Lower leg skin (tissue), 4 donors: ENCODE measurements around the gene SULT1E1. TPM values are rescaled to one million over a fixed set of nuclear protein-coding genes. Genes with fewer than 3 reads are reported as not detected.

Experiments
- DNase-seq, 2 donors: peaks; one replicate each; pipeline ENCODE4 v3.0.0-alpha.2; 2019; ENCODE audit warnings: low spot score in 2 of 2
- H3K4me3 ChIP-seq: fragments of 200-600 bp; sonication (generic); 2 replicates; pipeline ENCODE4 v1.5.1; 2017; ENCODE audit warnings: mild to moderate bottlenecking, low read depth; ENCODE audit not compliant: poor library complexity, severe bottlenecking
- POLR2A ChIP-seq, 2 donors: fragments of 450-650 bp; IDR thresholded peaks; one replicate each; pipeline ENCODE4 v1.6.1; 2016 to 2017; ENCODE audit warnings: antibody characterized with exemption in 2 of 2, mild to moderate bottlenecking in 1 of 2, moderate library complexity in 1 of 2
- WGBS, 2 donors: methylation state at CpG; one replicate each; pipeline ENCODE4 v1.1.5; 2018; 5-methylcytosine and 5-hydroxymethylcytosine counted together
- intact Hi-C: fragments of 100-400 bp; cut with DNase I; formaldehyde crosslinking; loops from one replicate; pipeline ENCODE4 v1.15.0; 2023; ENCODE audit warnings: low total_unique reads
- total RNA-seq, 4 donors: library from RNA; depleted of rRNA; stranded (reverse); fragments of >200 nt; gene quantifications; one replicate each; pipeline ENCODE4 v1.1.0, GENCODE V29; 2016
- TF ChIP-seq, protein P1 (sequence below), 3 donors: fragments of 450-650 bp; IDR thresholded peaks; one replicate each; pipeline ENCODE4 v1.5.1; 2016; ENCODE audit warnings: antibody characterized with exemption in 3 of 3, mild to moderate bottlenecking in 3 of 3, moderate library complexity in 2 of 3

SULT1E1 gene
- total RNA-seq, 4 donors from 2014 or later: 15.7 to 45.2 (median 34.3) TPM

DNA sequence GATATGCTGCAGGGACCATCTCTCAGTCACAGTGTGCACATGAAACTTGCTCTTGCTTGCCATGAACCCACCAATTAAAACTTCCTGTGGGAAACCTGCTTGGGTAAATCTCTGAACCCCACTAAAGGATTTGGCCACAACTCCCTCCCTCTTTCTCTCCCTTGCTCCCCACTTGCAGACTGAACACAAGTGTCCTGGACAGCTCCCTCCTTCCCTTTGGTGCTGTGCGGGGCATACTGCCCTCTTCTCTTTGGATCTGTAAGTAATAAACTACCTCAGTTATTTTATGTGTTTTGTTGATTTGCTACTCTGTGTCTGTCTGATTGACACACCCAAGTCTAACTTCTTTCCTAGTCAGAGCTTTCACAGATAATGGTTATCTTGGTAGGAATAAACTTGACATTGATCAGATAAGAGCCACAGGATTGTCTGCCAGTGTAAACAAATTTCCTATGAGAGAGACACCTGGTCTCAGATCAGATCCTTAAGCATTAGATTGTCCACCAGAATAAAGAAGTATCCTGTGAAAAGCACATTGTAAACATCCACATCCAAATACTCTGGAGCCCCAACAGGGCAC, 41.8 kb downstream of the SULT1E1 start:
- no peak for DNase-seq
- 84 to 97% methylated on average over 1 of the region's 1 CpG for WGBS, 2 donors
- intact Hi-C loops: no loop called here
- H3K4me3 ChIP-seq: no peak overlapping the region
- TF ChIP-seq POLR2A (IDR thresholded peaks at IDR 0.05): no peak
- TF ChIP-seq, protein P1, sequence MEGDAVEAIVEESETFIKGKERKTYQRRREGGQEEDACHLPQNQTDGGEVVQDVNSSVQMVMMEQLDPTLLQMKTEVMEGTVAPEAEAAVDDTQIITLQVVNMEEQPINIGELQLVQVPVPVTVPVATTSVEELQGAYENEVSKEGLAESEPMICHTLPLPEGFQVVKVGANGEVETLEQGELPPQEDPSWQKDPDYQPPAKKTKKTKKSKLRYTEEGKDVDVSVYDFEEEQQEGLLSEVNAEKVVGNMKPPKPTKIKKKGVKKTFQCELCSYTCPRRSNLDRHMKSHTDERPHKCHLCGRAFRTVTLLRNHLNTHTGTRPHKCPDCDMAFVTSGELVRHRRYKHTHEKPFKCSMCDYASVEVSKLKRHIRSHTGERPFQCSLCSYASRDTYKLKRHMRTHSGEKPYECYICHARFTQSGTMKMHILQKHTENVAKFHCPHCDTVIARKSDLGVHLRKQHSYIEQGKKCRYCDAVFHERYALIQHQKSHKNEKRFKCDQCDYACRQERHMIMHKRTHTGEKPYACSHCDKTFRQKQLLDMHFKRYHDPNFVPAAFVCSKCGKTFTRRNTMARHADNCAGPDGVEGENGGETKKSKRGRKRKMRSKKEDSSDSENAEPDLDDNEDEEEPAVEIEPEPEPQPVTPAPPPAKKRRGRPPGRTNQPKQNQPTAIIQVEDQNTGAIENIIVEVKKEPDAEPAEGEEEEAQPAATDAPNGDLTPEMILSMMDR (IDR thresholded peaks at IDR 0.05): no peak

DNA sequence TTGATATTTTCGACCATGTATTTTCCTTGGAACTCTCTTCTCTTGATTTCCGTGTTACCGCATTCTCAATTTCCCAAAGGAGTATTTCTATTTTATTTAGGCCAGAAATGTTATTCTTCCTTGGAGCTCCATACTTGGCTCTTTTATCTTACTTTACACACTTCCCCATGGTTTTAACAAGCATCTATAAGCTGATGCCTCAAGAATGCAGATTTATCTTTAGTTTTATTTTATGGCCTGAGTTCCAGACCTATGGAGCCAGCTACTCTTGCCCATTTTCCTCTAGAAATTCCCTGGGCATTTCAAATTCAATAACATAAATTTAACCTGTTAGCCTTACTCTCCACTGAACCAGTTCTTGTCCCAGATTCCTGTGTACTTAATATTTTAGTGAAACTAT, 43.7 kb downstream of the SULT1E1 start:
- intact Hi-C loops: no loop called here
- TF ChIP-seq, protein P1 (IDR thresholded peaks at IDR 0.05): no peak
- TF ChIP-seq POLR2A (IDR thresholded peaks at IDR 0.05): no peak
- 70 to 87% methylated on average over 3 of the region's 3 CpGs for WGBS, 2 donors
- DNase-seq: no peak
- H3K4me3 ChIP-seq: no peak overlapping the region

DNA sequence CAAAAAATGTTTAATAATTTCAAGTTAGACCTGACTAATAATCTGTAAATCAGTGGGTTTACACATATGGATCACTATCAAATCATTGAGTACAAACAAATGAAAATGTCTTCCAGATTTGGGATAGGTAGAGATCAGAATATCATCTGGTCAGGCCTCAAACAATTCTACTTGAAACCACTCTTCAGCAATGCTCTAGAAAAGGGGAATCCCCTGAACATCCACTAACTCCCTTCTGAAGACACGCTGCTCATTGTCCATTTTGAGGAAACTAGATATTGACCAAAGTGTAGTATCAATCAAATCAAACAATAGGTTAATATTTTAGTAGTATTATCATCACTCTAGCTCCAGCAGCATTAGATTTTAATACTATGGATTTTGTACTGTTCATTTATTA, 46.3 kb downstream of the SULT1E1 start:
- no peak for TF ChIP-seq POLR2A (IDR thresholded peaks at IDR 0.05)
- TF ChIP-seq, protein P1 (IDR thresholded peaks at IDR 0.05): no peak
- DNase-seq: no peak
- intact Hi-C loops: no loop called here
- H3K4me3 ChIP-seq: no peak overlapping the region
- WGBS, 2 donors: 82 to 89% methylated on average over 1 of the region's 1 CpG

DNA sequence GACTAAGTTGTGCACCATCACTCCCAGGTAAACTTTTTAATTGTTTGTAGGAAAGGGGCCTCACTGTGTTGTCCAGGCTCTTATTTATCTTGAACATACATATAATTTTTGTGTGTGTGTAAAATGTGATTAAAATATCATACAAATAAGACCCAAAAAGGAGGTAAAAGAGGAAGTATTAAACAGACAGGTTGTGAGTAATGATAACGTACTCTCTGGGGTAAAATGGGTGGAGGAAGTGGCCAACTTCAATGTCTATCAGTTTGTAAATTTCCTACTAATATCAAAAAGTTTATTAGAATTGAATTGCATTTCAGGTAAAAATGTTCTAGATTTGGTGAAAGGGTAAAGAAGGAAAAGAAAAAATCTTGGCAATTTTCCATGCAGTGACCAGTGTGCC, 48.8 kb downstream of the SULT1E1 start:
- 77 to 82% methylated on average over 1 of the region's 1 CpG for WGBS, 2 donors
- no peak for DNase-seq
- TF ChIP-seq, protein P1 (IDR thresholded peaks at IDR 0.05): no peak
- TF ChIP-seq POLR2A (IDR thresholded peaks at IDR 0.05): no peak
- intact Hi-C loops: no loop called here
- no peak overlapping the region for H3K4me3 ChIP-seq

DNA sequence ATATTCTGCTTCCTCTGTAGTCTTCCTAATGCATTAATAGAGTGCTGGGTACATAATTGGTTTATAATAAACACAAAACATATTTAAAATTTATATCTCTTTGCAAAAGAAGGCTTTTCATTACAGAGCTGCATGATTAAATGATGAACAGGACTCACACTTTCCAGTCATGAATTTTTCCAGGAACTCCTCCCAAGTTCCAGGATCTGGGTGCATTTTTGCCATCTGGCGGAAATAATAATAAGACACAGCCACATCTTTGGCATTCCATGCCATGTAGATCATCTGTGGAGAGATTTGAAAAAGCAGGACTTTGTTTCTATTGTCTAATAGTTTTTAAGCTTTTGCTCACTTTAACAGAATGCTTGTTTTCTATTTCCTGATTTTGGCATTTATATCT, 59.3 kb downstream of the SULT1E1 start:
- TF ChIP-seq, protein P1 (IDR thresholded peaks at IDR 0.05): no peak
- TF ChIP-seq POLR2A (IDR thresholded peaks at IDR 0.05): no peak
- 59 to 64% methylated on average over 1 of the region's 1 CpG for WGBS, 2 donors
- intact Hi-C loops: no loop called here

DNA sequence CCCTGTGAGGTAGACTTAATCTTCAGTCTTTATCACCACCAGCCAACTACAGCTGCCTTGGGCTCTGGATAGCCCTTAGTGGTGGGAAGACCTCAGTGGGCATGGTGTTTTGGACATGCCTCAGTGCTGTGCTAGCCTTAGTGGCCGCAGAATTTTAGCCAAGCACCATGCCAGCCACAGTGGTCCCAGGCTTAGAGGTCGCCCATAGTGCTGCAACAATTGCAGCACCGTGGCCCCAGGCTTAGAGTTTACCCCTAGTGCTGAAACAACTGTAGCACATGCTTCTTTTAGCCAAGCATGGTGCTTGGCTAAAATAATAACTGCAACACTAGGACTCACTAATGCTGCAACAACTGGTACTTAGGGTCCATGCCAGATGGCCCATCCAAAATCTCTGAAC, 60.6 kb downstream of the SULT1E1 start:
- 96 to 98% methylated on average over 3 of the region's 3 CpGs for WGBS, 2 donors
- TF ChIP-seq, protein P1 (IDR thresholded peaks at IDR 0.05): no peak
- no peak for TF ChIP-seq POLR2A (IDR thresholded peaks at IDR 0.05)
- intact Hi-C loops: no loop called here
- no peak overlapping the region for H3K4me3 ChIP-seq
- no peak for DNase-seq

More for the DNA sequence above, 59.3 kb downstream of the SULT1E1 start:
- no peak overlapping the region for H3K4me3 ChIP-seq
- no peak for DNase-seq
